Upper lobe of left lung (tissue), 6 donors: ENCODE results near the gene TEX54. TPM values are rescaled to one million over a fixed set of nuclear protein-coding genes. Genes with fewer than 3 reads are reported as not detected.
A peak's percentile ranks its signal among the peaks of the same experiment; 100 is the strongest.

Experiments
- ATAC-seq, 2 donors: fragments of 200-7000 bp; cut with Tn5 transposase; one replicate each; pipeline ENCODE4 v1.9.1; 2022; ENCODE audit warnings: mild to moderate bottlenecking in 2 of 2, moderate library complexity in 2 of 2; ENCODE audit not compliant: low FRiP score in 2 of 2
- DNase-seq, 2 donors: peaks; one replicate each; pipeline ENCODE4 v3.0.0-alpha.2; 2019 to 2020
- H3K27ac ChIP-seq, 4 donors: fragments of 200-600 bp; sonication (generic); one replicate each; pipeline ENCODE4 v1.5.1; 2016 to 2019
- H3K27me3 ChIP-seq, 4 donors: fragments of 200-600 bp; sonication (generic); one replicate each; pipeline ENCODE4 v1.5.1; 2017 to 2019
- H3K36me3 ChIP-seq, 4 donors: fragments of 200-600 bp; sonication (generic); one replicate each; pipeline ENCODE4 v1.5.1; 2016 to 2019
- H3K4me1 ChIP-seq, 4 donors: fragments of 200-600 bp; sonication (generic); one replicate each; pipeline ENCODE4 v1.5.1; 2018 to 2019
- H3K4me3 ChIP-seq, 4 donors: fragments of 200-600 bp; sonication (generic); one replicate each; pipeline ENCODE4 v1.5.1; 2017 to 2019; ENCODE audit warnings: mild to moderate bottlenecking in 2 of 4, moderate library complexity in 1 of 4
- H3K9me3 ChIP-seq, 4 donors: fragments of 200-600 bp; sonication (generic); one replicate each; pipeline ENCODE4 v1.5.1; 2018 to 2019
- EP300 ChIP-seq, 4 donors: sonication (generic); formaldehyde crosslinking; IDR thresholded peaks; one replicate each; pipeline ENCODE4 v1.5.1; 2017; ENCODE audit warnings: antibody characterized with exemption in 4 of 4, control low read depth in 2 of 4
- POLR2A ChIP-seq, 4 donors: fragments of 450-650 bp; IDR thresholded peaks; one replicate each; pipeline ENCODE4 v1.5.1; 2016 to 2017; ENCODE audit warnings: antibody characterized with exemption in 4 of 4, mild to moderate bottlenecking in 2 of 4
- POLR2AphosphoS5 ChIP-seq, 2 donors: sonication (generic); formaldehyde crosslinking; IDR thresholded peaks; one replicate each; pipeline ENCODE4 v1.5.1; 2017; ENCODE audit warnings: antibody characterized with exemption in 2 of 2
- WGBS, 2 donors: methylation state at CpG; one replicate each; pipeline ENCODE4 v1.1.5; 2017 to 2018; 5-methylcytosine and 5-hydroxymethylcytosine counted together
- total RNA-seq, 6 donors: library from RNA; depleted of rRNA in 4 of 6; stranded (reverse); fragments of >200 nt in 4 of 6; gene quantifications; one replicate each; pipeline versions ENCODE4 v1.1.0 to v1.2.1, GENCODE V29; 2016 to 2021
- TF ChIP-seq, protein P1 (sequence below), 6 experiments: fragments of 450-650 bp in 4 of 6; fragments of 200-600 bp in 2 of 6; sonication (generic) in 2 of 6; IDR thresholded peaks; one replicate each; pipeline ENCODE4 v1.5.1; 2016 to 2019; ENCODE audit warnings: antibody characterized with exemption in 6 of 6
- donor health status: DM: no; HTN: no; CAD: no; lungs with moderate emphysema.
- donor health status: DM: no; HTN: yes; CAD: no; lungs with severe emphysema.

TEX54 gene
- total RNA-seq, 6 donors from 2014 or later = not detected

- Histone ChIP-seq H3K9me3 (no peaks in the 10 kb centered on the region), H3K36me3 (peaks cover 20 to 32% (median 27%) of the 10 kb centered on the region in 4 donors), H3K4me3 (peak overlapping the region; percentile 69 to 99 (median 88)), H3K27me3 (no peaks in the 10 kb centered on the region), H3K27ac (peak overlapping the region; percentile 97 to 99 (median 98)), H3K4me1 (peaks cover 42 to 53% (median 45%) of the 10 kb centered on the region in 4 donors)
- no peak for TF ChIP-seq POLR2A (IDR thresholded peaks at IDR 0.05)
- TF ChIP-seq, protein P1, sequence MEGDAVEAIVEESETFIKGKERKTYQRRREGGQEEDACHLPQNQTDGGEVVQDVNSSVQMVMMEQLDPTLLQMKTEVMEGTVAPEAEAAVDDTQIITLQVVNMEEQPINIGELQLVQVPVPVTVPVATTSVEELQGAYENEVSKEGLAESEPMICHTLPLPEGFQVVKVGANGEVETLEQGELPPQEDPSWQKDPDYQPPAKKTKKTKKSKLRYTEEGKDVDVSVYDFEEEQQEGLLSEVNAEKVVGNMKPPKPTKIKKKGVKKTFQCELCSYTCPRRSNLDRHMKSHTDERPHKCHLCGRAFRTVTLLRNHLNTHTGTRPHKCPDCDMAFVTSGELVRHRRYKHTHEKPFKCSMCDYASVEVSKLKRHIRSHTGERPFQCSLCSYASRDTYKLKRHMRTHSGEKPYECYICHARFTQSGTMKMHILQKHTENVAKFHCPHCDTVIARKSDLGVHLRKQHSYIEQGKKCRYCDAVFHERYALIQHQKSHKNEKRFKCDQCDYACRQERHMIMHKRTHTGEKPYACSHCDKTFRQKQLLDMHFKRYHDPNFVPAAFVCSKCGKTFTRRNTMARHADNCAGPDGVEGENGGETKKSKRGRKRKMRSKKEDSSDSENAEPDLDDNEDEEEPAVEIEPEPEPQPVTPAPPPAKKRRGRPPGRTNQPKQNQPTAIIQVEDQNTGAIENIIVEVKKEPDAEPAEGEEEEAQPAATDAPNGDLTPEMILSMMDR (IDR thresholded peaks at IDR 0.05) = no peak
- no peak for TF ChIP-seq EP300 (IDR thresholded peaks at IDR 0.05)
- TF ChIP-seq POLR2AphosphoS5 (IDR thresholded peaks at IDR 0.05) = no peak
- ATAC-seq (peak; percentile 56 to 72), DNase-seq (peak in 1 of 2 donors; percentile 60)
- 0% methylated on average over 13 to 16 of the region's 16 CpGs for WGBS, 2 donors
Measured at GRCh38 chr11:62880231-62880802, 47.7 kb upstream of the TEX54 start.

DNA sequence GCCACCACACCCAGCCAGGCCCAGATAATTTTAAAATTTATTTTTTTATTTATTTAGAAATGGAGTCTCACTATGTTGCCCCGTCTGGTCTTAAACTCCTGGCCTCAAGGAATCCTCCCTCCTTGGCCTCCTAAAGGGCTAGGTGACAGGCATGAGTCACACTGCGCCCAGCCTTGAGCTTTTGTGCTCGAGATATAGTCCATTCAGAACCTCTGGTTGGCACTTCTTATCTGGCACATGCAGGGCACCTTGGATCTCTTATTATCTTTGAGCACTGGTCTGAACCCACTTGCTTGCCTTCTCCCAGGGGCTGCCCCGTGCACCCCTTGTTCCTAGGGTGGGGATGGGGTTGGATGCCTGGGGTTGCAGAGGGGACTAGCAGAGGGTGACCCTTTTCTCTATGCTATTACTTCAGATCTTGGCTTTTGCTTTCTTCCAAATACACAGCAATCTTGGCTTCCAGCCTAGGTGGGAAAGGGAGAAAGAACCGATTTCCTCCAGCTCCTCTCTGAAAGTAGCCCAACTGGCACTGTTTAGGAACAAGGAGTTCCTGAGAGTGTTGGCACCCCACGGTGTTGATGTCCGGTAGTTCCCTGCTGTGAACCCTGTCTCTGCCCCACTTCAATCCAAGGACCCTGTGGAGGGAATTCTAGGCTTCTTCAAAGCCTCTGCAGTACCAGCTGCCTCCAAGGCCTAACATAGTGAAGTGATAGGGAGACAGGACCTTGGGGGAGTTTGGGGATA, 46.8 kb upstream of the TEX54 start:
- no peaks in the 10 kb centered on the region for H3K27me3 ChIP-seq
- H3K4me1 ChIP-seq = peaks cover 35 to 44% (median 37%) of the 10 kb centered on the region in 4 donors
- no peak for ATAC-seq
- DNase-seq = no peak
- TF ChIP-seq POLR2AphosphoS5 (IDR thresholded peaks at IDR 0.05) (peak in 1 of 2 donors; percentile 13), EP300 (IDR thresholded peaks at IDR 0.05) (peak in 1 of 4 donors; percentile 48)
- TF ChIP-seq, protein P1 (IDR thresholded peaks at IDR 0.05) = no peak
- peak overlapping the region; percentile 97 to 99 (median 98) for H3K27ac ChIP-seq
- WGBS, 2 donors = 53 to 75% methylated on average over 6 to 7 of the region's 7 CpGs
- peak overlapping the region in 2 of 4 donors; percentile 69 to 81 for H3K4me3 ChIP-seq
- peaks cover 15 to 23% (median 19%) of the 10 kb centered on the region in 4 donors for H3K36me3 ChIP-seq
- no peaks in the 10 kb centered on the region for H3K9me3 ChIP-seq

DNA sequence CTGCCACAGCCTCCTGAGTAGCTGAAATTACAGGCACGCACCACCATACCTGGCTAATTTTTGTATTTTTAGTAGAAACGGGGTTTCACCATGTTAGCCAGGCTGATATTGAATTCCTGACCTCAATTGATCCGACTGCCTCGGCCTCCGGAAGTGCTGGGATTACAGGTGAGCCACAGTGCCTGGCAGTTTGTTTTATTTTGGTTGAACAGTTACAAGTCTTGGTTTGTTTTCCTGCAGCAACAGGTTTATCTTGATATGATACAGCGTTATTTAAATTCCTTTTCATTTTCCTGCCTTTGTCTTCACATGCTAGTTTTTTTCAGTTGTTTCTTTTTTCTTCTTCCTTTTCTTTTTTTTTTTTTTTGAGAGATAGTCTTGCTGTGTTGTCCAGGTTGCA, 44.1 kb upstream of the TEX54 start:
- Histone ChIP-seq H3K27me3 (no peaks in the 10 kb centered on the region), H3K9me3 (no peaks in the 10 kb centered on the region), H3K36me3 (no peaks in the 10 kb centered on the region), H3K4me3 (no peak overlapping the region), H3K27ac (no peak overlapping the region), H3K4me1 (peaks cover 14 to 18% (median 16%) of the 10 kb centered on the region in 4 donors)
- 89 to 93% methylated on average over 6 of the region's 6 CpGs for WGBS, 2 donors
- TF ChIP-seq, protein P1 (IDR thresholded peaks at IDR 0.05) = no peak
- TF ChIP-seq POLR2A (IDR thresholded peaks at IDR 0.05) (no peak), POLR2AphosphoS5 (IDR thresholded peaks at IDR 0.05) (no peak), EP300 (IDR thresholded peaks at IDR 0.05) (no peak)
- DNase-seq (no peak), ATAC-seq (no peak)

GRCh38 chr11:62875698-62876478, 43.2 kb upstream of the TEX54 start:
- Histone ChIP-seq H3K9me3 (no peaks in the 10 kb centered on the region), H3K27ac (no peak overlapping the region), H3K36me3 (no peaks in the 10 kb centered on the region), H3K27me3 (no peaks in the 10 kb centered on the region), H3K4me1 (peaks cover 14 to 18% (median 16%) of the 10 kb centered on the region in 4 donors), H3K4me3 (no peak overlapping the region)
- DNase-seq = no peak
- no peak for ATAC-seq
- WGBS, 2 donors = 90 to 91% methylated on average over 7 of the region's 7 CpGs
- no peak for TF ChIP-seq POLR2A (IDR thresholded peaks at IDR 0.05)
- no peak for TF ChIP-seq EP300 (IDR thresholded peaks at IDR 0.05)
- no peak for TF ChIP-seq POLR2AphosphoS5 (IDR thresholded peaks at IDR 0.05)
- TF ChIP-seq, protein P1 (IDR thresholded peaks at IDR 0.05) = no peak
